GM12864 (cell line): ENCODE results near the gene EIF1AD.

Source experiments
- DNase-seq: peaks from one replicate; pipeline ENCODE4 v3.0.0-alpha.2; 2011; ENCODE audit warnings: low read depth
- H3K4me3 ChIP-seq: 2 replicates; pipeline ENCODE4 v1.5.1; 2011; ENCODE audit warnings: mild to moderate bottlenecking, low read depth, low read length, control low read depth
- CTCF ChIP-seq: IDR thresholded peaks from 2 replicates; pipeline ENCODE4 v1.5.1; 2011; ENCODE audit warnings: low read depth, mild to moderate bottlenecking, moderate library complexity, low read length, control low read depth, inconsistent platforms; ENCODE audit errors: missing control alignments

The EIF1AD gene

GRCh38 chr11:66045177-66045639 is 43.3 kb upstream of the EIF1AD start:
- peak overlapping the region; percentile 15 for H3K4me3 ChIP-seq
- peak; percentile 53 for DNase-seq
- TF ChIP-seq CTCF = peak; percentile 98

GRCh38 chr11:66044757-66045156 is 42.8 kb upstream of the EIF1AD start:
- no peak for TF ChIP-seq CTCF
- no peak for DNase-seq
- H3K4me3 ChIP-seq = peak overlapping the region; percentile 15

GRCh38 chr11:66042996-66043906 is 41.3 kb upstream of the EIF1AD start:
- DNase-seq = no peak
- no peak for TF ChIP-seq CTCF
- H3K4me3 ChIP-seq = no peak overlapping the region

- no peak overlapping the region for H3K4me3 ChIP-seq
- DNase-seq = no peak
- no peak for TF ChIP-seq CTCF
Observed at GRCh38 chr11:66042227-66042995, 40.5 kb upstream of the EIF1AD start.

GRCh38 chr11:66039765-66040164 is 37.8 kb upstream of the EIF1AD start:
- no peak for DNase-seq
- H3K4me3 ChIP-seq = no peak overlapping the region
- no peak for TF ChIP-seq CTCF

- no peak for TF ChIP-seq CTCF
- DNase-seq = no peak
- no peak overlapping the region for H3K4me3 ChIP-seq
Observed at GRCh38 chr11:66037327-66037726, 35.4 kb upstream of the EIF1AD start.
